NOMO-1 treated with DMSO at 0.1 percent for 48 hours (cell line): ENCODE results near the gene FBXO21.
"Not testable (repeated sequence)": the region's sequence is repeated elsewhere in the genome, so short reads cannot be mapped to it uniquely, and the experiment has no call there.

ENCODE experiments used
- DNase-seq: peaks from one replicate; lab custom pipeline; 2025; ENCODE audit not compliant: unreplicated experiment; lab: John Stamatoyannopoulos, UW

The FBXO21 gene, protein sequence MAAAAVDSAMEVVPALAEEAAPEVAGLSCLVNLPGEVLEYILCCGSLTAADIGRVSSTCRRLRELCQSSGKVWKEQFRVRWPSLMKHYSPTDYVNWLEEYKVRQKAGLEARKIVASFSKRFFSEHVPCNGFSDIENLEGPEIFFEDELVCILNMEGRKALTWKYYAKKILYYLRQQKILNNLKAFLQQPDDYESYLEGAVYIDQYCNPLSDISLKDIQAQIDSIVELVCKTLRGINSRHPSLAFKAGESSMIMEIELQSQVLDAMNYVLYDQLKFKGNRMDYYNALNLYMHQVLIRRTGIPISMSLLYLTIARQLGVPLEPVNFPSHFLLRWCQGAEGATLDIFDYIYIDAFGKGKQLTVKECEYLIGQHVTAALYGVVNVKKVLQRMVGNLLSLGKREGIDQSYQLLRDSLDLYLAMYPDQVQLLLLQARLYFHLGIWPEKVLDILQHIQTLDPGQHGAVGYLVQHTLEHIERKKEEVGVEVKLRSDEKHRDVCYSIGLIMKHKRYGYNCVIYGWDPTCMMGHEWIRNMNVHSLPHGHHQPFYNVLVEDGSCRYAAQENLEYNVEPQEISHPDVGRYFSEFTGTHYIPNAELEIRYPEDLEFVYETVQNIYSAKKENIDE

DNA sequence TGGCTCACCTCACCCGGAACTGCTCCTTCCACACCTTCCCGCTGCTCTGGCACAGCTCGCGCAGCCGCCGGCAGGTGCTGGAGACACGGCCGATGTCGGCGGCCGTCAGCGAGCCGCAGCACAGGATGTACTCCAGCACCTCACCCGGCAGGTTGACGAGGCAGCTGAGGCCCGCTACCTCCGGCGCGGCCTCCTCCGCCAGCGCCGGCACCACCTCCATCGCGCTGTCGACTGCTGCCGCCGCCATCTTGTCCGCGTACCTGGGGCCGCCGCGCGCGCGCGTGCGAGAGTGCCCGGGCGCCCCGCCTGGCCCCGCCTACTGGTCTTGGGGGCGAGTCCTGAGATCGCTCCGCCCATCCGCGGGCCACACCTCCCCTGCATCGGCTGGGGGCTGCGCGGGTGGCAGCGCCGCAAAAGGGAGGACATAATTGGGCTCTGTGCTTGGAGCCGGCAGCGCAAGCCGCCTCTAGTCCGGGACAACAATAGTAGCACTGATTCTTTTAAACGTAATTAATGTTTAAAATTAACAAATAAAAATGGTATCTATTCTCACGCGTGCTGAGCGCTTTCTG is at the start of gene FBXO21:
TSS of gene FBXO21 (minus strand) at position 261 of the 572 bp plus-strand sequence. CDS start at position 247, 14 bp downstream.
- DNase-seq: peak; percentile 55

DNA sequence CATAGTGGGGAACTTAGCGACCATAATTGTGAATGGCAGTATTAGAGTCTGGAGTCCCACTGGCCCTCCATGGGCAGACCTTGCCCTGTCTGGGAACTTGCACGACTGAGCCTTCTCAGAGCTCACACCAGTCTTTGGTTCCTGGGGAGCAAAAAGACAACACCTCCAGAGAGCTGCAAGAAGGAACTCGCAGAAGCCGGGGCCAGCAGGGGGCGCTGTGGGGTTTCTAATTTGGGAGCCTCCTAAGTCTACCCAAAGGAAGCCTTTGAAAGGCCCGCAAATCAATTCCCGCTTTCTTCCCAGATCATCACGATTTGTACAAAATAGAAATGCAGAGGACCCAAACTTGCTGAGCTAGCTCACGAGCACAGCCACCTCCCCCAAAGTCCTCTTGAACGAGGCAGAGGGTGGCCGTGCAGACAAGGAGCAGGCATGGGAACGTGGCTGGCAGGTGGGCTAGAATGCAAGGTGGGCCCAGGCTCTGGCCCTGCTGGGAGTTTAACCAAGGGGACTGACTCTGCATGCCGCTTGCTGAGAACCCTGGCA is 46.3 kb upstream of the FBXO21 start:
- peak; percentile 52 for DNase-seq

DNA sequence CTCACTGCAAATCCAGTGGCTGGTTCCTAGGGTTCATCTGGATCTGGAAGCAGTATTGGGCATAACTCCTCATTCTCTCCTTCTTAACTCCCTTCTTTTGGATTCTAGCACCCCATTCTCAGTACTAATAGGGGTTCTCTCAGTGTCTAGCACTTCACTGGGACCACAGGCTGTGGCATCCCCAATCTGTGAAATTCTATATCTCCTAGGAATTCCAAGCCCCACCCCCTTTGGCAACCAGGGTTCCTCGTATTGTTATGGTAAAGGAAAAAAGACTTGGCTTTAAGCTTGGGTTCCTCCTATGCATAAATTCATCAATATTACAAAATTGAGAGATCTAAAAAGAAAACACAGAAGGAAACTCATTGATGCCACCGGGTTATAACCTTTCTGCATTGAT is 45.0 kb upstream of the FBXO21 start:
- no peak for DNase-seq

DNA sequence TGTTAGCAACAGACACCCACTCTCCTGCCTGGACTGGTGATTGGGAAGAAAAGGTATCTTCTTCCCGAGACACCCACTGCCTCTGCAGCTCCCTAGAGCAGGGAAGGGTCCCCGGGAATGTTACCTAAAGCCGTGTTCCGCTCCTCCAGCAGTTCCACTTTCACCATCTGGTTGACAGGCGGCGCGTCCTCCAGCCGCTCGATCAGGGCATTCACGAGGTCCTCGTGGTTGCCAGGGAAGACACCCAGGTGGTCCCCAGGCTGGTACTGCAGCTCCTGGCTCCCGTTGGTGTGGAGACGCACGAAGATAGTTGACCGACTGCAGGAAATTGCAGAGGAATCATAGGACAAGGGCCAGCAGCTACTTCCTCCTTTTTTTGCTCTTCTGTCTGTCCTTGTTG is 44.2 kb upstream of the FBXO21 start:
- peak; percentile 14 for DNase-seq

DNA sequence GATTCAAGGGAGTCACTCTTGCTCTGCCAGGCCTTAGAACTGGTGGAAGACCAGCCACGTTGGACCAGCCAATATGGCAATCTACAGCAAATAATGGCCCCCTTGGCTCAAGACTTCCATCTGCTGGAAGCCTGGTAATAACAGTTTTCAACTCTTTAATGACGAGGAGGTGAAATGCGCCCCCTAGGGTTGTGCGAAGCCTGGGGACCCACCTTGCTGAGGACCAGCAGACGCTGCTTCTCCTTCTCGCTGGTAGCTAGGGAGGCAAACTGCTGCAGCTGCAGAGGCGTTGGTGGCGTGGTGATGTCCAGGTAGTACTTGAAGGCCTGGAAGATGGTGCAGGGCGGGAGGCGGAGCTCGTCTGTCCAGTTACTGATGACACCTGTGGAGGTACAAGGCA is 41.5 kb upstream of the FBXO21 start:
- no peak for DNase-seq

DNA sequence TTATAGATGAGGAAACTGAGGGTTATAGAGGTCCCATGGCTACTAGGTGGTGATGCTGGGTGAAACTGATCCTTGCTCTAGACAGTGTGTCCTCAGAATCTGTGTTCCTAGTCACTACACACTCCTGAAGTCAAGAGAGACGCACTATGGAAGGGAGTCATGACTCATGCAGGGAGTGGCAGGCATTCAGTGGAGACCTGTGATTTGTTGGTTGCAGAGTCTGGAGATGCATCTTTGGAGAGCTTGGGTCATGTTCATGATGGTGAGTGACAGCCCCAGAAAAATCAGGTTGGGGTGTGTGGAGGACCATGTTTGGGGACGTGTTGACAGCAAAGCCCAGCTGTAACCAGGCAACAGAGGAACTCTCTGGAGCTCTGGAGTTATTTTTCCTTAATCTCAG is 38.0 kb upstream of the FBXO21 start:
- no peak for DNase-seq

DNA sequence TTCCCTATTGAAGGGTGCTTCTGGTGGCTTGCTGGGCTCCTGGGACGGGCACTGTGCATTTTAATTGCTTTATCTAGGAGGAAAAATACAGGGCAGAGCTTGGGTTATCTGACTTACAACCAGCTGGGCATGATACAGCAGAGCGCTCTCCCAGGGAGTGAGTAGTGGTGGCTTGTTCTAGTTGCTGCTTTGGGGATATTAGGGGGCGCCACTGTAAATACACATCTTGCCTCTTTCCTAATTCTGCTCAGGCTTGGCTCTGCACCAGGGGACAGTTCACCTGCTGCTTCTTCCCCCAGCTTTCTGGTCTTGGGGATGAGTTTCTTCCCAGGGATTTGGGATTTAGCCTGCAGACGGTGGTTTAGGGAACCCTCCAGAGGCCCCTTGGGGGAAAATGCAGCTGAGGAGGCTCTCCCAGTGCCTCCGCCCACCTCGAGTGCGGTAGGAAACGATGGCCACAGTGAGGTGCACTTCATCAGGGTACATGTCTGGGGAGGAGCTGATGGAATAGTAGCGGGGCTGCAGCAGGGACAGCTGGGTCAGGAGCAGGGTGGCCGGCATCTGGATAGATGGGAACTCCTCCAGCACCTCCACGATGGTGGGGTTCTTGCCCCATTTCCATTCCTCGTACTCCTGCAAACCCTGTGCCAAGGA is 36.9 kb upstream of the FBXO21 start:
- no peak for DNase-seq

DNA sequence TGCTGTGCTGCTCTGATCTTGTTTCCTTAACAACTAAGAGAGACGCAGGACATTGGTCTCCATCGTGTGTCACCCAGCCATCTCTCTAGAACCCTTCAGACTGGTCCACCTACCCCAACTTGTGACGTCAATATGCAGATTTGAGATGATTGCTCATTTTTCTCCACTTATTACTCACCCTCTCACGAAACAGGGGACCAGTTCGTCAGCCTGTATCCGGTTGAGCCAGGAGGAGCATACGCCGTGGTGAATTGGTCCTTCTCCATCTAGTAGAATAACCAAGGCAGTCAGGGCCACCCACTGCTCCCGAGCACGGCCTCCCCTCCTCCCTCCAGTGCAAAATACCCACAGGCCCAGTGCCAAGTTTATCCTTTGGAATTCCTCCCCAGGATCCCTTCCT is 36.2 kb upstream of the FBXO21 start:
- no peak for DNase-seq

DNA sequence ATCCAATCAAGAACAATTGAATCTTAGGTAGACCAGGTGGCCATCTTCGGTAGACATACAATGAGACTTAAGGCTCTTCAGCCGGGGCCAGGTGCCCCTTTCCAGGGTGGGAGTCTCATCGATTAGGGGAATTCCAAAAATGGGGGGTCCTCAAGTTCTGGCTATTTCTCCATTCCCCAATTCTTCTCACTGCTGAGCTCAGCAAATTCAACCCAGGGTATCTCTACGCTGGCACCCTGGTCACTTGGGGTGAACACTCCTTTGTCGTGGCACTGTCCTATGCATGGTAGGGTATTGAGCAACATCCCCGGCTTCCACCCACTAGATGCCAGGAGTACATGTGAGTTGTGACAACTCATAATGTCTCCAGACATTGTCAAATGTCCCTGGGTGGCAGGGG is 34.9 kb upstream of the FBXO21 start:
- DNase-seq: no peak

DNA sequence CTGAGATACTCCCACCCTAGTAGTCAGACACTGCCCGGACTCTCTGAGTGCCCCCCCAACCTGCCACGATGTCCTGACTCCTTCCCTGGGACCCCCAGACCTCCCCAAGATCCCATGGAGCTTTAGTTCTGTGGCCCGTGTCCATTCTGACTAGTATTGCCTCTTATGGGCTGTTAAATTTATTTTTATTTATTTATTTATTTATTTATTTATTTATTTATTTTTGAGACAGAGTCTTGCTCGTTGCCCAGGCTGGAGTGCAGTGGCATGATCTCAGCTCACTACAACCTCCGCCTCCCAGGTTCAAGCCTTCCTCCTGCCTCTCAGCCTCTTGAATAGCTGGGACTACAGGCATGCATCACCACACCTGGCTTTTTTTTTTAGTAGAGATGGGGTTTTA is 30.7 kb upstream of the FBXO21 start:
- not testable (repeated sequence) for DNase-seq

DNA sequence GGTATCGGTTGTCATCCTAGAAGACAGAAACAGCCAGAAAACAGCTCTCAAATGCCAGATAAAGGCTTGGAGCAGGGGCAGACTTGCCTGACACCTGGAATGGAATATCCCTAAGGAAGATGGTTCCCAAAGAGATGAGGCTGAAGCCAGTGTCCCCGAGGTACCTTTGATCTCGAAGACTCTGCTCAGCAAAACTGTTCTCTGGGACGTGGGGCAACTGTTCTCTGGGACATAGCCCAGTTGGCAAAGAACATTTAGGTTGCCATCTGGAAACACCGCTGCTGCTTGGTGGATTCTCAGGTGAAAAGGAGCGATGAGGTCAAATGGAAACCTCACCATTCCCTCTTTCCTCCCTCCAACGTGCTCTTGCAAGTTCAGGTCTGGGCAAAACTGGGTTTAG is 27.9 kb upstream of the FBXO21 start:
- DNase-seq: no peak

DNA sequence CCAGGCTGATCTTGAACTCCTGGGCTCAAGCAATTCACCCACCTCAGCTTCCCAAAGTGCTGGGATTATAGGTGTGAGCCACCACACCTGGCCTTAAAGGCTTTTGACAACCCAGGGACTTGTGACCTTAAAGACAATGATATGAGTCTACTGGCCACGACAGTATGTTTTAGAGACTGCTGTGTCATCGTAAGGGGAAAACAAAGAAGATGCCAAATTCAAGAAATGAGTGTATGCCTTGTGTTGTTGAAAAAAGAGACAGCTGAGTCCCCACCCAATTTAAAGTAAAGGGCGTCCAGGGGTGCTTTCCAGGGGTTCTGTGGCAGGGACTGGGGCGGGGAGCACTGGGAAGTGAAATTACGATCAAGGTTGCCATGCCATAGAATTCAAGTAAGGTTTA is 26.4 kb upstream of the FBXO21 start:
- no peak for DNase-seq

DNA sequence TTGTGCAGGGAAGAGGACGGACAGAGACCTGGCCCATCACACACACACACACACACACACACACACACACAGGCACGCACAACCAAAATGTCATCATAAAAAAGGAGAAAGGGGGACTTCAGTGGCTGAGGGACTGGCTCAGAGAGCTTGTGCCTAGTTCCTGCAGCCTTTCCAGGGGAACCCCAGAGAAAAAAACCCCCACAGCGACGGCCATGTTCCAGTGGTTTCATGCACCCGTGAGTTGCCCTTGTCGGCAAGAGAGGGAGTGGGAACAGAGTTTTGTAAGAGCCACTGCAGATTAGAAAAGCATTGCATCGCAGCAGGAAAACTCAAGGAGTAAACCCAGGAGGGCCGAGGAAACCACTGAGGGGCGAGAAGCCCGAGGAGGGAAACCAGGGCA is 24.5 kb upstream of the FBXO21 start:
- DNase-seq: no peak

DNA sequence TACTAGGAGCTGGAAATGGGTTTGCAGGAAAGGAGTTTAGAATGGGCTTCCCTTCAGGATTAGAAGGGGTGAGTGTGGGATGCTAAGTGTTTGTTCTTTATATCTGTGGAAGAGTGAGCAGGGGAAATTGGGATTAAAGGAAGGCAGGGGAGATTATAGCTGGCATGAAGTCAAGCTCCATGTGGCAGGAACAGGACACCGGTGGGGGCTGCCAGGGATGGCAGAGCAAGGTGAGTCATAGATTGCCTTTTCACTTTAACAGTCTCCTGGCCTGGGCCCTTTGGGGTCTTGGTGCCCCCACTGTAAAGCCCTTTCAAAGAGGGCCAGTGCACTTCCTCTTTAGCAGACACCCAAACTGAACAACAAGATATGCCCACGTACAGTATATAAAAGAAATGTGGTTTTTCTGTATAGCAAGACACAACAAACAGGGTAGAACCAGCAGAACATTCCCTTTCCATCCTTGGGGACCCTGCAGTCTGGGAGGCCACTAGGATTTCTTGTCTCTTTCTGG is 23.1 kb upstream of the FBXO21 start:
- no peak for DNase-seq

DNA sequence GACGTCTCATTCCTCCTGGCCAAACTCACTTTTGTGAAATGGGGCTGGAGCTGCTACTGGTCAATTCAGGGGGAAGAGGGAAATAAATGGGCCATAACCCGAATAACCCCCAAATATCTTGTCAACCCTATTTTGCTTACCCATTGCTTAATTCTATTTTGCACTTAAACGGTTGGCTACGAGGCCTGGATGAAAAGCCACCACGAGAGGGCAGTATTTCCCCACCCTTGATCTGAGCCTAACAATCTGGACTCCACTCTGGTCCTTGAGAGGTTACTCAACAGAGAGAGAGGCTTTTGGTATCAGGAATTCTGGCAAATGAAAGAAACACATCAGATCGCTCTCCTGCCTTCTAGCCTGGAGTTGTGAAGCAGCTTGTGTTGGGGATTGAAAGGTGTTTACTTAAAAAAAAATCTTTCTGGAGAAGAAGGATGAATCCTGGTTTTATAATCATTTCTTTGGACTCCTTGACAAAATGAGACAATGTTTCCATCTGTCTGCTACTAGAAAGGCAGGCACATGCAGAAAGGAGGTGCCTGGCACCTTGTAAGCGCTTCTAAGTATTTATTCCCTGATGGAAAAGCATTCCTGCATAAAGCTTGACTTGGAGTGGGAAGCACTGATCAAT is 22.4 kb upstream of the FBXO21 start:
- peak; percentile 54 for DNase-seq

DNA sequence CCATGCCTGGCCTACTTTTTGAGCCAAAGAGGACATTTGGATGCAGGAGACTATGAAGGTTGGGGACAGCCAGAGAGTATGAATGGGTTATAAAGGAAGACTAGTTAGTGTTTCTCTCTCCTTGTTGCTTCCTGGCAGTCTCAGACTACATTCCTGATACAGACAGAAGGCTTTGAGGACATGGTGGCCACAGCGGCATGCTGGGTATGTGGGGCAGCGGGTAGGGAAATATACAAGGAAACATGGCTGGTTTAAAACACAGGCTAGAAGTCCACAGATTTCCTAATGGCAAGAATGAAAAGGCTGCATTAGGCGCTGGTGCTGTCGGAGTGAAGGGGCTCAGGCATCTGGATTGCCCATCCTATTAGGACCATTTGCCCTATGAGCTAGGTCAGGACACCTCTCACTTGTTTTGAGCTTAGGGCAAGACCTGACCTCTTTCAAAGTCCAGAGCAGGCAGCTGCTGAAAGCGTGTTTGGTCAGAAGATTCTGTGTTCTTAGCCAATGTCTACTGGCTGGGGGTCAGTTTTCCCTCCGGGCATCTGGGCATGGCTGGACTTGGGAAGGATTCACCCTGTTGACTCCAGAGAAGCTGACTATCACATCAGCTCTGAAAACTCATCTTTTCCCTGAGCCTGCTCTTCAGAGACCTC is 20.1 kb upstream of the FBXO21 start:
- DNase-seq: no peak

DNA sequence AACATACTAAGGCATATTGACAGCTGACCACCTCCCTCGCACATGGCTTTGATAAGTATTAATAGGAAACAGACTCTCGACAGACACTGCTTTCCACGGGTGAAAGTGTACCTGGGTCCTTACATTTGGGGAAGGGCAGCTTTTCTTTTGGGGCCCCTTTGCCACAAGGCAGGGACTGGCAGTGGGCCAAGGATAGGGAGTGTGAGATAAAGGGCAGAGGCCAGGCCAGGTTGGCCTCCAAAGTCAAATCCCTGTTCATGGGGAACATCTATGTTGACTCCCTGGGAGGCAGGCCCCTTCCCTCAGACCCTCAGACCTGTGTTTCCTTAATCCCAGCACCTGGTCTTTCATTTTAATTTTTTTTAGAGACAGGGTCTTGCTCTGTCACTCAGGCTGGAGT is 19.4 kb upstream of the FBXO21 start:
- DNase-seq: no peak

DNA sequence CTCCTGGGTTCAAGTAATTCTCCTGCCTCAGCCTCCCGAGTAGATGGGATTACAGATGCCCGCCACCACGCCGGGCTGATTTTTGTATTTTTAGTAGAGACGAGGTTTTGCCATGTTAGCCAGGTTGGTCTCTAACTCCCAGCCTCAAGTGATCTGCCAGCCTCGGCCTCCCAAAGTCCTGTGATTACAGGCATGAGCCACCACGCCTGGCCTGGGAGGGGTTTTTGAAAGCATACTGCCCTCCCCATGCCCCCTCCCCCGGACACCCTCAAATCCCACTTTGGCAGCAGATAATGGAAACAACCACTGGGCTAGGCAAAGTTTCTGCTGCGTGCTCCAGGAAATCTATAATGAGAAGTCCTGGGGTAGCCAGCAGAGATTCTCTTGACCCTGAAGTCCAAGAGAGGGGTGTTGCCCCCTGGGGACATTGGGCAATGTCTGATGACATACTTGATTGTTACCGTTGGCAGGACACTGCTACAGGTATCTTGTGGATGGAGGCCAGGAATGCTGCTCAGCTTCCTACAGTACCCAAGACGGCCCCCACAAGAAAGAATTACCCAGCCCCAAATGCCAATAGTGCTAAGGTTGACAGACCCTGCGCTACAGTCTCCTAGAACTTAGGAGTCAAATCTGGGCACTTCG is 18.7 kb upstream of the FBXO21 start:
- no peak for DNase-seq

DNA sequence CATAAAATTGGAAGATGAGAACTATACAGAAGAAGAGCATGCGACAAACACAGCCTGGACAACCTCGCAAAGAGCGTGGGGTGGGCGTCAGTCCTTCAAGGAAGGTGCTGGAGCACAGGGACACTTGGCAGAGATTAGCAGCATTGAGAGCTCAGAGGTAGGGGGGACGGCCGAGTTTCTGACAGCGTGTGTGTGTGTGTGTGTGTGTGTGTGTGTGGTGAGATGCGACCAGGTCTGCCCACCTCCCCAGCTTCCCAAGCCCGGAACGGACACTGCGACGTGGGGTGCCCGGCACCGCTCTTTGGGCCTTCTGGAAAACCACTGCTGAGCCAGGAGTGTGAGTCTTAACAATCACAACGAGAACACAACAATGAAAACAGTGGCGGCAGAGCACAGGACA is 17.9 kb upstream of the FBXO21 start:
- DNase-seq: no peak

DNA sequence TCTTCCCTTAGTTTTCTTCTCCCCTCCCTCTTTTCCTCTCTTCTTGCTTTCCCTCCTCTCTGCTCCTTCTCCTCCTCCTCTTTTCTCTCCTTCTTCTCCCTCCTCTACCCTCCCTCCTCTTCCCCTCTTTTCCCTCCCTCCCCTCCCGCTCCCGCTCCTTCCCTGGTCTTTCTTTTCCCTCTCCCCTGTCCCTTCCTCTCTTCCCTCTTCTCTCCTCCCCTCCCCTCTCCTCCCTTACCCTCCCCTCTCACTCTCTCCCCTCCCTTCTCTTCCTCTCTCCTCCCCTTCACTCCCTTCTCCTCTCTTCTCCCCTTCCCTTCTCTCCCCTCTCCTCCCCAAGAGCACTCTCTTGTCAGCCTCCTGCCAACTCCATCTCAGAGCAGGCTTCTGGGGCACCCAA is 17.4 kb upstream of the FBXO21 start:
- no peak for DNase-seq
